B cell (primary cell): ENCODE results near the gene DNAH2. TPM values are rescaled to one million over a fixed set of nuclear protein-coding genes. Genes with fewer than 3 reads are reported as not detected.
A peak's percentile ranks its signal among the peaks of the same experiment; 100 is the strongest.

Experiments
- ATAC-seq: fragments of 200-7000 bp; cut with Tn5 transposase; one replicate; pipeline ENCODE4 v1.10.0; 2021; ENCODE audit warnings: low read depth, mild to moderate bottlenecking, moderate number of reproducible peaks, moderate library complexity
- CTCF ChIA-PET: fragments of 350-600 bp; sonication (Branson Sonifier 250); formaldehyde crosslinking; loops from one replicate; lab custom pipeline; 2021; ENCODE audit warnings: antibody characterized with exemption, inconsistent platforms; lab: Charles Lee
- POLR2A ChIA-PET: fragments of 350-600 bp; sonication (Branson Sonifier 250); formaldehyde crosslinking; loops from one replicate; lab custom pipeline; 2021; ENCODE audit warnings: antibody characterized with exemption; lab: Charles Lee
- DNase-seq: peaks from one replicate; pipeline ENCODE4 v3.0.0; 2013
- H2AFZ ChIP-seq: 2 replicates; pipeline ENCODE4 v1.6.1; 2012; ENCODE audit warnings: mild to moderate bottlenecking, low read depth, low read length; ENCODE audit not compliant: insufficient read depth, poor library complexity, severe bottlenecking
- H3K27ac ChIP-seq, 2 donors: 1 replicate in 1 of 2; 2 replicates in 1 of 2; pipeline ENCODE4 v1.5.1; 2012 to 2013; ENCODE audit warnings: low read length in 2 of 2, mild to moderate bottlenecking in 2 of 2, moderate library complexity in 1 of 2
- H3K27me3 ChIP-seq, 4 experiments: fragments of 200-600 bp in 1 of 4; sonication (generic) in 1 of 4; replicated peaks in 1 of 4; 1 replicate in 2 of 4; 2 replicates in 2 of 4; pipeline versions ENCODE4 v1.6.1 to v1.7.0; 2013 to 2016; ENCODE audit warnings: low read length in 3 of 4, mild to moderate bottlenecking in 2 of 4, mixed read lengths in 1 of 4, moderate library complexity in 1 of 4; ENCODE audit not compliant: insufficient read depth in 4 of 4, control insufficient read depth in 3 of 4; ENCODE audit errors: control extremely low read depth in 1 of 4
- H3K36me3 ChIP-seq, 2 experiments: replicated peaks in 1 of 2; 1 replicate in 1 of 2; 2 replicates in 1 of 2; pipeline versions ENCODE4 v1.6.1 to v1.7.1; 2013; ENCODE audit warnings: low read length in 1 of 2; ENCODE audit not compliant: insufficient read depth in 2 of 2, control insufficient read depth in 1 of 2; ENCODE audit errors: control extremely low read depth in 1 of 2, extremely low read depth in 1 of 2
- H3K4me1 ChIP-seq, 2 donors: fragments of 200-600 bp in 1 of 2; sonication (generic) in 1 of 2; 1 replicate in 1 of 2; 2 replicates in 1 of 2; pipeline versions ENCODE4 v1.5.1 to v1.6.1; 2013 to 2017; ENCODE audit warnings: low read length in 2 of 2; ENCODE audit not compliant: control insufficient read depth in 2 of 2, insufficient read depth in 2 of 2
- H3K4me2 ChIP-seq: replicated peaks from 2 replicates; pipeline ENCODE3; 2012; ENCODE audit warnings: mild to moderate bottlenecking, low read depth, low read length; ENCODE audit not compliant: poor library complexity, severe bottlenecking
- H3K4me3 ChIP-seq, 5 experiments: fragments of 200-600 bp in 1 of 5; sonication (generic) in 1 of 5; 1 replicate in 3 of 5; 2 replicates in 2 of 5; pipeline versions ENCODE4 v1.5.1 to v1.7.0; 2011 to 2016; ENCODE audit warnings: low read length in 4 of 5, mild to moderate bottlenecking in 4 of 5, low read depth in 2 of 5, control low read depth in 1 of 5, moderate library complexity in 1 of 5; ENCODE audit not compliant: insufficient read depth in 1 of 5; ENCODE audit errors: control extremely low read depth in 1 of 5, extremely low read depth in 1 of 5
- H3K79me2 ChIP-seq: fragments of 200-600 bp; sonication (generic); one replicate; pipeline ENCODE4 v1.6.0; 2016; ENCODE audit warnings: low read length; ENCODE audit not compliant: control insufficient read depth, insufficient read depth
- H3K9ac ChIP-seq: fragments of 200-600 bp; sonication (generic); 2 replicates; pipeline ENCODE4 v1.6.1; 2017; ENCODE audit warnings: mild to moderate bottlenecking, low read length, moderate library complexity
- H3K9me3 ChIP-seq, 3 donors: one replicate each; pipeline versions ENCODE4 v1.6.1 to v1.7.1; 2013; ENCODE audit warnings: low read length in 2 of 3; ENCODE audit not compliant: control insufficient read depth in 2 of 3, insufficient read depth in 1 of 3; ENCODE audit errors: control extremely low read depth in 1 of 3
- H4K20me1 ChIP-seq: 2 replicates; pipeline ENCODE4 v1.6.0; 2012; ENCODE audit warnings: mild to moderate bottlenecking, low read length; ENCODE audit not compliant: insufficient read depth, control insufficient read depth, poor library complexity, severe bottlenecking
- H3K27ac Mint-ChIP-seq: one replicate; pipeline ENCODE4 v1.8.0; 2021; ENCODE audit warnings: mixed read lengths
- H3K27me3 Mint-ChIP-seq: one replicate; pipeline ENCODE4 v1.8.0; 2021; ENCODE audit warnings: mixed read lengths
- H3K4me1 Mint-ChIP-seq: one replicate; pipeline ENCODE4 v1.8.0; 2021; ENCODE audit warnings: mixed read lengths
- H3K4me3 Mint-ChIP-seq: one replicate; pipeline ENCODE4 v1.8.0; 2021; ENCODE audit warnings: mixed read lengths
- H3K9me3 Mint-ChIP-seq: one replicate; pipeline ENCODE4 v1.8.0; 2022; ENCODE audit warnings: mixed read lengths; ENCODE audit not compliant: insufficient read depth
- CTCF ChIP-seq: fragments of 200-600 bp; IDR thresholded peaks from one replicate; pipeline ENCODE4 v1.8.0; 2022; ENCODE audit warnings: antibody characterized with exemption, mild to moderate bottlenecking
- EZH2 ChIP-seq: IDR thresholded peaks from 2 replicates; pipeline ENCODE4 v1.6.1; 2012; ENCODE audit warnings: borderline replicate concordance, low read depth, mild to moderate bottlenecking, moderate library complexity, low read length; ENCODE audit not compliant: insufficient read depth, poor library complexity, severe bottlenecking
- WGBS: methylation state at CpG from one replicate; pipeline ENCODE4 v1.1.5; 2013; ENCODE audit warnings: missing lambda C conversion rate; ENCODE audit not compliant: insufficient coverage; 5-methylcytosine and 5-hydroxymethylcytosine counted together
- intact Hi-C: fragments of 100-400 bp; cut with micrococcal nuclease; formaldehyde crosslinking; loops from one replicate; pipeline ENCODE4 v1.10.0; 2022
- polyA plus RNA-seq: library from polyadenylated mRNA; depleted of rRNA; stranded (reverse); fragments of >200 nt; gene quantifications from 2 replicates; pipeline ENCODE4 v1.2.3, GENCODE V29; 2012
- total RNA-seq, 2 donors: library from RNA; stranded (reverse); fragments of 120-200 nt in 1 of 2; gene quantifications; 1 replicate in 1 of 2; 2 replicates in 1 of 2; pipeline versions ENCODE4 v1.2.3 to v1.2.4, GENCODE V29; 2013 to 2022

DNAH2 gene
- total and polyA plus RNA-seq, 2 donors (not counting 1 experiment from before 2014, with no cell fraction given) = 0.03 TPM; not detected in 1

- Histone ChIP-seq H3K4me2 (no peak overlapping the region), H3K79me2 (no peaks in the 10 kb centered on the region), H3K9ac (no peak overlapping the region), H3K27me3 (peaks cover 0 to 78% (median 35%) of the 10 kb centered on the region in 4 experiments), H3K36me3 (no peaks in the 10 kb centered on the region), H3K4me1 (peaks cover 26 to 31% of the 10 kb centered on the region in 2 donors), H3K4me3 (no peak overlapping the region), H4K20me1 (no peaks in the 10 kb centered on the region), H3K27ac (no peak overlapping the region), H2AFZ (no peak overlapping the region), H3K9me3 (peaks cover 0 to 3% (median 0%) of the 10 kb centered on the region in 3 donors)
- H3K4me1 Mint-ChIP-seq = peaks cover 34% of the 10 kb centered on the region
- no peak overlapping the region for H3K4me3 Mint-ChIP-seq
- intact Hi-C loops = no loop called here
- no peak for TF ChIP-seq EZH2
- TF ChIP-seq CTCF = no peak
- no peak for DNase-seq
- H3K27me3 Mint-ChIP-seq = peaks cover 70% of the 10 kb centered on the region
- ChIA-PET POLR2A (interaction anchor here (0.8 kb wide), 1 partner anchor 99 kb away, joined by 6 read pairs; the partner anchor contains the start of gene FXR2), CTCF (no interaction called here)
- no peaks in the 10 kb centered on the region for H3K9me3 Mint-ChIP-seq
- 15% methylated on average over 3 of the region's 9 CpGs for WGBS
- no peak for ATAC-seq
- no peak overlapping the region for H3K27ac Mint-ChIP-seq
These were observed 3.8 kb upstream of the DNAH2 start for GRCh38 chr17:7713782-7714181.

GRCh38 chr17:7714721-7715594, 2.6 kb upstream of the DNAH2 start:
- H3K79me2 ChIP-seq = no peaks in the 10 kb centered on the region
- H3K4me3 Mint-ChIP-seq = no peak overlapping the region
- no peaks in the 10 kb centered on the region for H4K20me1 ChIP-seq
- DNase-seq (no peak), ATAC-seq (no peak)
- no peaks in the 10 kb centered on the region for H3K9me3 Mint-ChIP-seq
- H3K4me1 Mint-ChIP-seq = peaks cover 34% of the 10 kb centered on the region
- 88% methylated on average over 5 of the region's 10 CpGs for WGBS
- H3K27me3 Mint-ChIP-seq = peaks cover 72% of the 10 kb centered on the region
- no peak overlapping the region for H3K4me2 ChIP-seq
- TF ChIP-seq CTCF (no peak), EZH2 (no peak)
- H3K27ac ChIP-seq = no peak overlapping the region
- H3K4me1 ChIP-seq = peaks cover 26 to 31% of the 10 kb centered on the region in 2 donors
- no peaks in the 10 kb centered on the region for H3K36me3 ChIP-seq
- H3K9ac ChIP-seq = no peak overlapping the region
- no peak overlapping the region for H2AFZ ChIP-seq
- intact Hi-C loops = no loop called here
- POLR2A ChIA-PET = interaction anchor here (0.6 kb wide), 1 partner anchor 489 kb away, joined by 3 read pairs; no protein-coding TSS in a partner anchor
- peaks cover 0 to 3% (median 0%) of the 10 kb centered on the region in 3 donors for H3K9me3 ChIP-seq
- H3K27ac Mint-ChIP-seq = peak overlapping the region; percentile 15
- no peak overlapping the region for H3K4me3 ChIP-seq
- CTCF ChIA-PET = no interaction called here
- peaks cover 0 to 83% (median 38%) of the 10 kb centered on the region in 4 experiments for H3K27me3 ChIP-seq
